ENCODE measurements around the gene ADGRA1.
"Not testable (repeated sequence)": the region's sequence is repeated elsewhere in the genome, so short reads cannot be mapped to it uniquely, and the experiment has no call there.

Gene ADGRA1

DNA sequence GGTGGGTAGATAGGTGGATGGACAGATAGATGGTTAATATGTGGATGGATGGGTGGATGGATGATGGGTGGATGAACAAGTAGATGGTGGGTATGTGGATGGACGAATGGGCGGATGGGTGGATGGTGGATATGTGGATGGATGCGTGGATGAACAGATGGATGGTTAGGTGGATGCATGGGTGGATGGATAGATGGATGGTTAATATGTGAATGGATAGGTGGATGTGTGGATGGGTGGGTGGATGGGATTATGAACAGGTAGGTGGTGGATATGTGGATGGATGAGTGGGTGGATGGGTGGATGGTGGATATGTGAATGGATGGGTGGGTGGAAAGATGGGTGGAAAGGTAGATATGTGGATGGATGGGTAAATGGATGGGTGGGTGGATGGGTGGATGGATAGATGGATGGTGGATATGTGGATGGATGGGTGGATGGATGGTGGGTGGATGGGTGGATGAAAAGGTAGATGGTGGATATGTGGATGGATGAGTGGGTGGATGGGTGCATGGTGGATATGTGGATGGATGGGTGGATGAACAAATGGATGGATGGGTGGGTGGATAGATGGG lies 87.1 kb downstream of the ADGRA1 start:
- H3K27me3 Mint-ChIP-seq (ENCODE audit: low read depth) = peaks cover 4% of the 10 kb centered on the region
- H3K4me3 Mint-ChIP-seq = no peak overlapping the region
- H3K4me1 Mint-ChIP-seq (ENCODE audit: low read depth) = no peaks in the 10 kb centered on the region
- peaks cover 5% of the 10 kb centered on the region for H3K36me3 Mint-ChIP-seq (ENCODE audit: low read depth)
- no peak overlapping the region for H3K27ac Mint-ChIP-seq
- peaks cover 18% of the 10 kb centered on the region for H3K9me3 Mint-ChIP-seq

- H3K4me3 Mint-ChIP-seq; H3K36me3 Mint-ChIP-seq (ENCODE audit: low read depth): not testable (repeated sequence)
- peaks cover 18% of the 10 kb centered on the region for H3K9me3 Mint-ChIP-seq
Observed at GRCh38 chr10:133175624-133176023, 87.9 kb downstream of the ADGRA1 start.

GRCh38 chr10:133176546-133176945 lies 88.8 kb downstream of the ADGRA1 start:
- Mint-ChIP-seq H3K4me1 (ENCODE audit: low read depth) (no peaks in the 10 kb centered on the region), H3K27me3 (ENCODE audit: low read depth) (peaks cover 4% of the 10 kb centered on the region), H3K9me3 (peaks cover 18% of the 10 kb centered on the region), H3K4me3 (no peak overlapping the region), H3K36me3 (ENCODE audit: low read depth) (peaks cover 5% of the 10 kb centered on the region), H3K27ac (no peak overlapping the region)

More at GRCh38 chr10:133175624-133176023, 87.9 kb downstream of the ADGRA1 start:
- H3K4me1 Mint-ChIP-seq (ENCODE audit: low read depth); H3K27ac Mint-ChIP-seq; H3K27me3 Mint-ChIP-seq (ENCODE audit: low read depth): not testable (repeated sequence)

DNA sequence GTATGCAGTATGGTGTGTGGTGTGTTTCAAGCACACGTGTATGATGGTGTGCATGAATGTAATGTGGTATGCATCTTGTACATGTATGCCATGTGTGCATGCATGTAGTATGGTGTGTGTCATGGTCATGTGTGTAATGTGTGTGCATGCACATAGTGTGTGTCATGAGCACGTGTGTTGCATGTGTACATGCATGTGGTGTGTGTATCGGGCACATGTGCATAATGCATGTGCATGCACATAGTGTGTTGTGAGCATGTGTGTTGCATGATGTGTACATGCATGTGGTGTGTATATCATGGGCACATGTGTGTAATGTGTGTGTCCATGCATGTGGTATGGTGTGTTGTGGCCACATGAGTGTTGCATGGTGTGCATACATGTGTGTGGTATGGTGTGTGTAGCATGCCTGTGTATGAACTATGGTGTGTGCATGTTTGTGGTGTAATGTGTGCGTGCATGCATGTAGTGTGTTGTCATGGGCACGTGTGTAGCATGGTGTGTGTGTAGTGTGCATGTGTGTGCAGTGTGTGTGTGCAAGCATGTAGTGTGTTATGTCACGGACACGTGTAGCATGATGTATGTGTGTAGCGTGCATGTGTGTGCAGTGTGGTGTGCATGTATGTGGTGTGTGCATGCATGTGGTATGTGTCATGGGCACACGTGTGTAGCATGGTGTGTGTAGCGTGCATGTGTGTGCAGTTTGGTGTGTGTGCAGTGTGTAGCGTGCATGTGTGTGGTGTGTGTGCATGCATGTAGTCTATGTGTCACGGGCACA lies 89.8 kb downstream of the ADGRA1 start:
- Mint-ChIP-seq H3K36me3 (ENCODE audit: low read depth) (peaks cover 5% of the 10 kb centered on the region), H3K27ac (no peak overlapping the region), H3K9me3 (peaks cover 18% of the 10 kb centered on the region), H3K27me3 (ENCODE audit: low read depth) (peaks cover 4% of the 10 kb centered on the region), H3K4me3 (no peak overlapping the region), H3K4me1 (ENCODE audit: low read depth) (no peaks in the 10 kb centered on the region)

- Mint-ChIP-seq H3K36me3 (ENCODE audit: low read depth) (peaks cover 5% of the 10 kb centered on the region), H3K9me3 (peaks cover 18% of the 10 kb centered on the region), H3K4me1 (ENCODE audit: low read depth) (no peaks in the 10 kb centered on the region), H3K27ac (no peak overlapping the region), H3K4me3 (no peak overlapping the region), H3K27me3 (ENCODE audit: low read depth) (no peaks in the 10 kb centered on the region)
Observed at GRCh38 chr10:133178357-133179127, 90.8 kb downstream of the ADGRA1 start.

DNA sequence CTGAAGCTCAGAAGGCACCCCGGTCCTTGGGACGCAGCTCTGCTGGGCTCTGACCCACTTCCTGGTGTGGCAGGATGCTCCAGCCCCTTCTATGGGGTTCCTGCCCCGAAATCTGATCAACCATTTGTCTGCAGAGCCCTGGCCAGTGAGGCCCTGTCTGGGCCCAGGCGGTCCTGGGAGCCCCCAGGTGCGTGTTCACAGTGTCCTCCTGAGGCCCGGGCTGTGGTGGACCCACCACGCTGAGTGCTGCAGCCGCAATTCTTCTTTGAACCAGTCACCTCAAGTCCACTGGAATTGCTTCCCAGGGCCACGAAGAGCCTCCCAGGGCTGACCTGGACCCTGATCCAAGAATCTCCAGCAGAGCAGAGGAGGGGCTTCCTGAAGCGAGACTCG lies 91.4 kb downstream of the ADGRA1 start:
- no peaks in the 10 kb centered on the region for H3K27me3 Mint-ChIP-seq (ENCODE audit: low read depth)
- H3K36me3 Mint-ChIP-seq (ENCODE audit: low read depth) = peaks cover 5% of the 10 kb centered on the region
- peaks cover 21% of the 10 kb centered on the region for H3K9me3 Mint-ChIP-seq
- no peak overlapping the region for H3K27ac Mint-ChIP-seq
- H3K4me3 Mint-ChIP-seq = no peak overlapping the region
- H3K4me1 Mint-ChIP-seq (ENCODE audit: low read depth) = no peaks in the 10 kb centered on the region

DNA sequence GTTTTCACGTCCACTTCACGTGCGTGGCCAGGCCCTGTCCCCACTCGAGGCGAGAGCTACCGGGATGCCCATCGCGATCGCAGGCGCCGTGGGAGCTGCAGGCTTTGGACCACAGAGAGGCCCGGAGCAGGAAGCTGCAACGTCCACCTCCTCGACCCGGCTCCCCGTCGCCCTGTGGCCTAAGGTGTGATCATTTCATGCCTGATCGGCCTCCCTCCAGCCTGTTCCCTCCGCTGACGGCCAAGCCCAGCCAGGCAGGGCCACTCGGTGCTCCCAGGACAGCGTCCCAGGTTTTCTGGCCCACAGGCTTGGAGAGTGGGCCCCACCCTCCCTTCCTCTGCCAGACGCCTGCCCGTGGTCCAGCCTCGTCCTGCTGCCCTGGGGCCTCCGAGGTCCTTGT lies 91.9 kb downstream of the ADGRA1 start:
- no peaks in the 10 kb centered on the region for H3K4me1 Mint-ChIP-seq (ENCODE audit: low read depth)
- no peak overlapping the region for H3K27ac Mint-ChIP-seq
- peaks cover 24% of the 10 kb centered on the region for H3K9me3 Mint-ChIP-seq
- H3K4me3 Mint-ChIP-seq = no peak overlapping the region
- no peaks in the 10 kb centered on the region for H3K27me3 Mint-ChIP-seq (ENCODE audit: low read depth)
- peaks cover 5% of the 10 kb centered on the region for H3K36me3 Mint-ChIP-seq (ENCODE audit: low read depth)

GRCh38 chr10:133180192-133180964 lies 92.7 kb downstream of the ADGRA1 start:
- H3K36me3 Mint-ChIP-seq (ENCODE audit: low read depth) = peaks cover 5% of the 10 kb centered on the region
- H3K27ac Mint-ChIP-seq = no peak overlapping the region
- no peaks in the 10 kb centered on the region for H3K27me3 Mint-ChIP-seq (ENCODE audit: low read depth)
- H3K4me1 Mint-ChIP-seq (ENCODE audit: low read depth) = no peaks in the 10 kb centered on the region
- H3K9me3 Mint-ChIP-seq = peaks cover 24% of the 10 kb centered on the region
- no peak overlapping the region for H3K4me3 Mint-ChIP-seq

DNA sequence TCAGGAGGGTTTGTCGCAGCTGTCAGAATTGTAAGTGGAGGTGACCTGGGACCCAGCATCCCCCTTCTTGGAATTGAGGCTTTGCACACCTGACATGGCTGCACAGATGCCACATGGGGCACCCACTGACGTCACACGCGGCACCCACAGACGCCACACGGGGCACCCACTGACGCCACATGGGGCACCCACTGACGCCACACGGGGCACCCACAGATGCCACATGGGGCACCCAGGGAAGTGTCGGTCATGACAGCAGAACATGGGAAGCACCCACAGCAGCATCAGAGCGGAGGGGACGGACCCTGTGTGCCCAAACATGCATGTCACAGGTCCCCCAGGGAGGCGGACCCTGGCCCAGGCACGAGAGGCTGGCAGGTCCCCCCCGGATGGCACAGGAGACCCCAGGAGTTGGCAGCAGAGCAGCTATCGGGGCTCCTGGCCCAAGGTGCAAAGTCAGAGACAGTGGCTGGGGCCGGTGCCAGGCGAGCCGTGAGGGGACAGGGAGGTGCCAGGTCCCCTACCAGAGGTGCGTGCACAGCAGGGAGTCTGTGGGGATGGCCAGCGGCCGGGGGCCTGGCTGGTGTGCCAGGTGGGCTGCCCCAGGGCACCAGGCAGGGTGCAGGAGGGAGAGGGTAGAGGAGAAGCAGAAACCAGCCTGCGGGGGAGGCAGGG lies 93.4 kb downstream of the ADGRA1 start:
- Mint-ChIP-seq H3K9me3 (peaks cover 24% of the 10 kb centered on the region), H3K27me3 (ENCODE audit: low read depth) (no peaks in the 10 kb centered on the region), H3K36me3 (ENCODE audit: low read depth) (peaks cover 5% of the 10 kb centered on the region), H3K4me3 (no peak overlapping the region), H3K27ac (no peak overlapping the region), H3K4me1 (ENCODE audit: low read depth) (no peaks in the 10 kb centered on the region)
